ENCODE results near the gene NXN. TPM values are rescaled to one million over a fixed set of nuclear protein-coding genes. Genes with fewer than 3 reads are reported as not detected.
"Not testable (repeated sequence)": the region's sequence is repeated elsewhere in the genome, so short reads cannot be mapped to it uniquely, and the experiment has no call there.

NXN gene
- total and polyA plus RNA-seq, 2 donors = 54.2 to 81.2 TPM

DNA sequence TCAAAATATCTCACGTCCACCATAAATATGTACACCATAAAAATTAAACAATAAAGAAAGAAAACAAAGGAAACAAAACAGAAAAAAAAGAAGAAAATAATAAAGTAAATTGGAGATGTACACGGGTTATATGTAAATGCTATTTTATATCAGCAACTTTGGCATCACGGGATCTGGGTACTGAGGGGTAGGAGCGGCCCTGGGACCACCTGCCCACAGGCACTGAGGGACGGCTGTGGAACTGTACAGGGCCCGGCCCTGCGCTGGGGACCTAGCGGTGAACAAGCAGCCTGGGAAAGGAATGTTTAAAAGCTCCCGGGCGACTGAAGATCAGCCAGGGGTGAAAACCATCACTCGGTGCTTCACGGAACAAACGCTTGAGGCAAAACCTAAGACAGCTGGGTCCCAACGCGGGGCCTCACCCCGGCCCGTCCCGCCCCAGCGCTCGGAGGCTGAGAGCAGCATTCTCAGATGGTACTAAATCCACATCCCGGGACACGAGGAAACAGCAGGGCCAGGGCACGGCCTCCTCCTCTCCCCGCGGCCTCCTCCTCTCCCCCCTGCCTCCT is 31.2 kb downstream of the NXN start:
- H3K36me3 ChIP-seq (ENCODE audit: insufficient read depth) = no peaks in the 10 kb centered on the region
- no peak for DNase-seq (ENCODE audit: extremely low spot score)
- WGBS = 46% methylated on average over 25 of the region's 25 CpGs
- peaks cover 2% of the 10 kb centered on the region for H3K4me1 ChIP-seq (ENCODE audit: insufficient read depth)
- no peak overlapping the region for H3K27ac ChIP-seq (ENCODE audit: low read depth)
- no peak overlapping the region for H3K4me3 ChIP-seq (ENCODE audit: low read depth, low read length)

DNA sequence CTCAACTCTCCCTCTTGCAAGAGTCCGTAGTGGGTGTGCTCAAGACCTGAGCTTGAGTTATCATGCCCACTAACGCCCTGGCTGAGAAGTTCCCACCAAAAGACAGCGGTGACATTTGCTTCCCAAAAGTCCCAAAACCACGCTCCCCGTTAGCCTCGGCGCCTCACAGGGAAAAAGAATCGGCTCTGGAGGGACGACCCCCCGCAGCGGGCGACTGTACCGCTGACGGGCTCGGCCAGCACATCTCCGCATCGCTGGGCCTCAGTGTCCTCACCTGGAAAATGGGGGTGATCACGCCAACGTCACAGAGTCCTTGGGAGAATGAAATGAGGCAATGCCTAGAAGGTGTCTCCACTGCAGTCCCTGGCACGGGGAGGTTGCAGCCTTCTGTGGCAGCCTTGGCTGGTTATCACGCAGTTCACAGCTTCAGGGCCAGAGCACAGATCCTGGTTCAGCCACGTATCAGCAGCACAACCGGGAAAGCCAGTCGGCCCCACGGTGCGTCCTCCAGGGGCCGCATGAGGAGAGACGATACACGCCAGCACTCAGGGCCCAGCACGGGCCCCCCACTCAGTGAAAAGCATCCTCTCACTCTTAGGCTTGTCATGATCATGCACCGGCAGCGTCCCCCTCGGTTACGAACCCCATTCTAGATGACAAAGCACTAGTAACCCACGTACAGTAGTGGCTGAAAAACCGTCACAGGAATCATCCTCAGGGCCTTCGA is 32.9 kb downstream of the NXN start:
- Histone ChIP-seq H3K27ac (ENCODE audit: low read depth) (no peak overlapping the region), H3K4me3 (ENCODE audit: low read depth, low read length) (no peak overlapping the region), H3K4me1 (ENCODE audit: insufficient read depth) (peaks cover 2% of the 10 kb centered on the region), H3K36me3 (ENCODE audit: insufficient read depth) (no peaks in the 10 kb centered on the region)
- WGBS = 95% methylated on average over 37 of the region's 37 CpGs
- DNase-seq (ENCODE audit: extremely low spot score) = no peak

DNA sequence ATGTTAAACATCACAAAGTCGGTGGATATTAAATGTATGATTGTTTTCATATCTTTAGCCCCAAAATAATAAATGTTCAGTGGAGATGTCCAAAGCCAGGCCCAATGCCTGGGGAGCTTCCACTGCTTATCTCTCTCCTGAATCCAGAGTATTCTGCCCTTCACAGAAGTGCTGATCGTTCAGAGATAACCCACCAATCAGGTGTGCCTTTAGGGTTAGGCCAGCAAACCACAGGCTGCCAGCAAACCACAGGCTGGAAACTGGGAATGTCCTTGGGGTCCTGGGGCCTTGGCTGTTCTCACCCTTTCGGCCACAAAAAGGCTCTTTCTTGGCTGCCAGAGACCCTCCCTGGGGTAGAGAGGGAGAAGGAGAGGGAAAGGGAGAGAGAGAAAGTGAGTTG is 33.9 kb downstream of the NXN start:
- Histone ChIP-seq H3K27ac (ENCODE audit: low read depth) (no peak overlapping the region), H3K4me3 (ENCODE audit: low read depth, low read length) (no peak overlapping the region), H3K4me1 (ENCODE audit: insufficient read depth) (peaks cover 1% of the 10 kb centered on the region), H3K36me3 (ENCODE audit: insufficient read depth) (no peaks in the 10 kb centered on the region)
- 58% methylated on average over 3 of the region's 3 CpGs for WGBS
- no peak for DNase-seq (ENCODE audit: extremely low spot score)

DNA sequence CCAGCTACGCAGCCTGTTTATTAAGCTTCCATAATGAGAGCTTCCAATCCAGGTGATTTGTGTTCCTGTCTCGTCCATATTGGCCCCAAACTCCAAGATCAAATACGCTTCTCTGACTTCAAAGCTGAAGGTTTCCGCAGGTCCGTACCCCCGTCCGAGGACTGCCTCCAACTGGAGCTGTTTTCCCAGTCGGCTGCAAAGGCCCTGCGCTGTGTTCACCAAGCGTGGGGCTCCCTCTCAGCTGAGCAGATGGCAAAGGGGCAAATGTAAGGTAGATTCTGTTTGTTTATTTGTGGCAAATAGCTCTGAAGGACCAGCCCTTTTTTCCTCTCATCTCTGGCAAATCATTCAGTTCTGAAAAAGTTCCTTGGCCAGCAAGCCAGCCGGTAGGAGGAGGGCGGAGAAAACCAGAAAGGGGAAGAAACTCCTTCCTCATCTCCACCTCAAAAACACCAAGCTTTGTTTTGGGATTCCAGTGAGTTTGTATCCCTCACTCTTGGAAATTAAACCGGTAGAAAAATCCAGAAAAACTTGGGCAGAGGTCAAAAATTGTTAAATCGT is 35.2 kb downstream of the NXN start:
- no peak overlapping the region for H3K4me3 ChIP-seq (ENCODE audit: low read depth, low read length)
- DNase-seq (ENCODE audit: extremely low spot score) = no peak

DNA sequence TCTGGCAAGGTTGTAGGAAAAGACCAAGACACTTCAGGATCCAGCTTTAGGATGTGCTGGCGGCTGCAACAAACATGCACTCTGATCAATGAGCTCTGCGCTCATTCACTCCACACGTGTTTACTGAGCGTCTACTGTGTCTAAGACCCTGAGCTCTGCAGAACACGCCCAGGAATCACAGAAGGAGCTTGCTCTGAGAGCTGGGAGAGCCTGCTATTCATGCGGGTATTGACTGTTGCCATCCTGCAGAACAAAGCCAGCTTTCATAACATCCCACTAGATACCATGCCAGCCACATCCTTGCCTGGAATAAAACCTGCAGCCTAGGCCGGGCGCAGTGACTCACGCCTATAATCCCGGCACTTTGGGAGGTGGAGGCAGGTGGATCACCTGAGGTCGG is 44.1 kb downstream of the NXN start:
- WGBS = 85% methylated on average over 11 of the region's 11 CpGs
- Histone ChIP-seq H3K27ac (ENCODE audit: low read depth) (no peak overlapping the region), H3K4me3 (ENCODE audit: low read depth, low read length) (no peak overlapping the region), H3K4me1 (ENCODE audit: insufficient read depth) (no peaks in the 10 kb centered on the region), H3K36me3 (ENCODE audit: insufficient read depth) (no peaks in the 10 kb centered on the region)
- DNase-seq (ENCODE audit: extremely low spot score) = no peak

More for the DNA sequence above, 35.2 kb downstream of the NXN start:
- no peak overlapping the region for H3K27ac ChIP-seq (ENCODE audit: low read depth)
- H3K36me3 ChIP-seq (ENCODE audit: insufficient read depth) = no peaks in the 10 kb centered on the region
- 60% methylated on average over 14 of the region's 14 CpGs for WGBS
- no peaks in the 10 kb centered on the region for H3K4me1 ChIP-seq (ENCODE audit: insufficient read depth)

DNA sequence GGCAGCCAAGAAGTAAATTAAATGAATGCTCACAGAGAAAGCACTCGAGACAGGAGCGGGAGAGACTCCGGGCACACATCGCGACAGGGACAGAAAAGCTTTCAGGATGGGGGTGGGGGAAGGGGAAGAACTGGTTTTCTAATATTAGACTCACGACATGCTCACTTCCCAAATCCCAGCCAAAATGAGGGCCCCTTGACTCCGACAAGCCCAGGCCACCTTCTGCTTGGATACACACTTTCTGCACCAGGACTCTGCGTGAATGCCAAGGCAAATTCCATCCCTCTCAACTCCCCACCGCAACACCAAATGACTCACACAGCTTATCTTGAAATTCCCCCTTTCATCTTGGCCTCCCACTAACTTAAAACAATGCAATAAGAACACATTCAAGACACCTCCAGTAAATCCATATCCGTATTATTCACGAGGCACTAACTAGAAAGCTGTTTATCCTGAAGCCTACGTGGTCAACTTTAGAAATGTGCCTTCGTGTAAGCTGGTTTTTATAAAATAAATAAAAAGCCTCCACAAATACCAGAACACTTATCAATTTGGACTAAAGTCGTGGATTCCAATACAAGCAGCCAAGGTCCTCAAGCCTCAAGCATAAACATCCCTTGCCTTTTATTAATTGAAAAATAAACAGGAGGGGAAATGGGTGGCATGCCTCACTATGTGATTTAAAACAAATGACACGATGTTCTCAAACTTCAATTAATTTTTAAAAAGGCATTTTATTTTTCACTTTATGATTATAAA is 46.1 kb downstream of the NXN start:
- WGBS = 16% methylated on average over 15 of the region's 15 CpGs
- no peak for DNase-seq (ENCODE audit: extremely low spot score)
- Histone ChIP-seq H3K4me3 (ENCODE audit: low read depth, low read length) (no peak overlapping the region), H3K4me1 (ENCODE audit: insufficient read depth) (no peaks in the 10 kb centered on the region), H3K27ac (ENCODE audit: low read depth) (no peak overlapping the region), H3K36me3 (ENCODE audit: insufficient read depth) (no peaks in the 10 kb centered on the region)

DNA sequence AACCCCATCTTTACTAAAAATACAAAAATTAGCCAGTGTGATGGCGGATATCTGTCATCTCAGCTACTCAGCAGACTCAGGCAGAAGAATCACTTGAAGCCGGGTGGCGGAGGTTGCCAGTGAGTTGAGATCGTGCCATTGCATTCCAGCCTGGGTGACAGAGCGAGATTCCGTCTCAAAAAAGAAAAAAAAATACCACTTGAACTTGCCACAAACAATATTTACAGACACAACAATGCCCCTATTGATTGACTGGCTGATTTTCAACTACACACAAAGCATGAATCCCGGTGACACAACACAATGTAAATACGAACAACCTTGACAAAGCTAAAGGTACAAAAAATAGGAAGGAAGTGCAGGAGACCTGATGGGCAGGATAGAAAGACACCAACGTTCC is 49.3 kb downstream of the NXN start:
- 84% methylated on average over 9 of the region's 9 CpGs for WGBS
- no peak for DNase-seq (ENCODE audit: extremely low spot score)
- Histone ChIP-seq H3K27ac (ENCODE audit: low read depth) (no peak overlapping the region), H3K4me3 (ENCODE audit: low read depth, low read length) (no peak overlapping the region), H3K4me1 (ENCODE audit: insufficient read depth) (peaks cover 2% of the 10 kb centered on the region), H3K36me3 (ENCODE audit: insufficient read depth) (no peaks in the 10 kb centered on the region)

DNA sequence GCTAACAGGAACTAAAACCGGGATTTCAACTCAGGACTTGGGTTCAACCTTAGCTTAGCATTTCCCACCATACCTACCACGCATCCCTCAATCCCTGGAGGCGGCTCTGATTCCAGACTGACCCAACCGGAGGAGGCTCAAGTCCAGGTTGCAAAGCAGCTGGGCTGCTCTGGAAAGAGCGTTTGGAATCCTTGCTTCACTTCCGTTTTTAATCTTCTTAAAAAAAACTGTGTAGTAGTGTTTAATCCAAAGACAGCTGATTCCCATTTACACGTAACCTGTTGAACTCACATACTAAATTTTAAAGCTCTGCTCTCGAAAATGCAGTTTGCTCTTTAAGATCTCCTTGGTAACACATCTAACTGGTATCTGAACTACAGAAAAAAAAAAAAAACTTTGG is 50.0 kb downstream of the NXN start:
- no peaks in the 10 kb centered on the region for H3K36me3 ChIP-seq (ENCODE audit: insufficient read depth)
- DNase-seq (ENCODE audit: extremely low spot score) = no peak
- H3K4me1 ChIP-seq (ENCODE audit: insufficient read depth) = peaks cover 2% of the 10 kb centered on the region
- no peak overlapping the region for H3K4me3 ChIP-seq (ENCODE audit: low read depth, low read length)
- 61% methylated on average over 8 of the region's 8 CpGs for WGBS
- no peak overlapping the region for H3K27ac ChIP-seq (ENCODE audit: low read depth)

DNA sequence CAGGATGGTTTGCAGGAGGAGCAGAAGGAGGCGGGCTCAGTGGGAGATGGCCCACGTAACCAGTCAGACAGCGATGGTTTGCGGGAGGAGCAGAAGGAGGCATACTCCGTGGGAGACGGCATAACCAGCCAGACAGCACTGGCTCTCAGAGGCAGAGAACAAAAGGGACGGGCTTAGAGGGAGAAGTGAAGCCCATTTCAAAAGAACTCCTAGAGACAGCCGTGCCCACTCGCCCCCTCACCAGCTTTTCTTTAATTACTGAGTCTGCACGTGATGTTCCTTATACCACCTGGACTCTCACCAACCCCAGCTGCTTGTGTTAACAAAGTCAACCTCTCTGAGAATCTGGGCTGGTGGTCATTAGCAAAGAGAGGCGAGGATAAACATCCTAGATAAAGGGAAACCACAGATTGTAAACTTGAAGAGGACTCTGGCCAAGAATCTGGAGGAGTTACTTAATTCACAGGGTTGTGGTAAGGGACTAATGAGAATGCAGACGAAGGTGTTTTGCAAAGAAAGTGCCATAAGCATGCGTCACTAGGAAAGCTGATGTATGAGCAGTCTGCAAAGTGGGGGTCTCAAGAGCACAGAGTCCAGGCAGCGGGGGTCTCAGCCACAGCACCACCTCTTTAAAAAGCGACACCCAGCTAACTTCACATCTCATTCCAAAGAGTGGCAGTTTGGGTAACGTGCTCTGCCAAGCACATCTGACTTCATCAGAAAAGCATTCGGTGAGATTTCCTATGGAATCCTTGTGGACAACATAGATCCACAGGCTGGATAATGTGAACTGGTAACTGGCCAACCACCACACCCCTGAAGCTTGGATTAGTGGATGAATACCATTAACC is 51.7 kb downstream of the NXN start:
- DNase-seq (ENCODE audit: extremely low spot score) = no peak
- no peaks in the 10 kb centered on the region for H3K36me3 ChIP-seq (ENCODE audit: insufficient read depth)
- H3K4me1 ChIP-seq (ENCODE audit: insufficient read depth) = peaks cover 2% of the 10 kb centered on the region
- no peak overlapping the region for H3K4me3 ChIP-seq (ENCODE audit: low read depth, low read length)
- 32% methylated on average over 17 of the region's 17 CpGs for WGBS
- no peak overlapping the region for H3K27ac ChIP-seq (ENCODE audit: low read depth)

DNA sequence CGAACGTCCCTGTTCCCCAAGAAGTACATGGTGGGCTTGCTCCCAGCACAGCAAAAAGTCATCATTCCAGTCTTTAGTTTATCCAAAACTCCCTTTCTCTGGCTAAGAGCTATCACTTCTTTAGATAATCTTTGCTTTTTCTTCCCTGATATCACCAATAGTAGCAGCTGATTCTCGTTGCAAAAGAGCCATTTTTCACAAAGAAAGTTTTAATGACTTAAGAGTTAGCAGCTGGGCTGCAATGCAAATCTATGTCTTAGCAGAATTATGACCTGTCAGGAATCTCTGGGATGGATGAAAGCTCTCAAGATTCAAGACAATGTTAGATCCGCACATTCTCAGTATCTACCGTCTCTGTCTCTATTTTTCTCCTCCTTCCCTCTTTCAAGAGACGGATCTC is 53.8 kb downstream of the NXN start:
- WGBS = 60% methylated on average over 6 of the region's 6 CpGs
- Histone ChIP-seq H3K4me3 (ENCODE audit: low read depth, low read length) (no peak overlapping the region), H3K4me1 (ENCODE audit: insufficient read depth) (peaks cover 2% of the 10 kb centered on the region), H3K27ac (ENCODE audit: low read depth) (no peak overlapping the region), H3K36me3 (ENCODE audit: insufficient read depth) (no peaks in the 10 kb centered on the region)
- no peak for DNase-seq (ENCODE audit: extremely low spot score)

DNA sequence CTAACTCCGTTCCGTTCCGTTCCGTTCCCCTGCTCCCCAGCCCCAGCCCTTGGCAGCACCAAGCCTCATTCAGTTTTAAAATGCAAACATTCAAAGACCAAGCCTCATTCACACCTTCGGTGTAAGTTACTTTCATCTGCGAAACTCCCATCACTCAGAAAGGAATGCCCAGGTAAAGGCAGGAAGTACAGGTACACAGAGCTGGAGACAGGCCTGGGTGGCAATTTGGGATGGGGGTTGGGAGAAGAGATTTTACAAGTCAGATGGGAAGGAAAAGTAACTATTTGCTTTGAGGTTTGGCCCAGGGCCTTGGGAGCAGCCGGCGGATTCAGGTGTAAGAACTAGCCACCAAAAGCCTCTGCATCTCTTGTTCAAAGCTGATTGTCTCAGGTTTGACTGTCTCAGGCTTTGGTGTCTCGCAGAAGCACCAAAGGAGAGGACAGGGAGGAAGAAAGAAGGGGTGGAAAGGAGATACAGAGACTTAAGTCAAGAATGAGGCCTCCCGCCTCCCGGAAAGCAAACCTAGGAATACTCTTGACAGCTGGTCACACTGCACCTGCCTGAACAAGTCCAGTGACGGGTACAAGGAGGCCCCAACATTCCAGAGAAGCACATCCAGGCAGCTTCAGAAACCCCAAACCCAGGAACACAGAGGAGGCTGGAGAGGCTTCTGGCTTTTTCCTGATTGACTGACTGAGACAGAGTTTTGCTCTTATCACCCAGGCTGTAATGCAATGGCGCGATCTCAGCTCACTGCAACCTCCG is 54.7 kb downstream of the NXN start:
- H3K36me3 ChIP-seq (ENCODE audit: insufficient read depth) = no peaks in the 10 kb centered on the region
- H3K27ac ChIP-seq (ENCODE audit: low read depth) = no peak overlapping the region
- WGBS = 76% methylated on average over 15 of the region's 15 CpGs
- H3K4me3 ChIP-seq (ENCODE audit: low read depth, low read length) = no peak overlapping the region
- DNase-seq (ENCODE audit: extremely low spot score) = no peak
- H3K4me1 ChIP-seq (ENCODE audit: insufficient read depth) = peaks cover 2% of the 10 kb centered on the region

DNA sequence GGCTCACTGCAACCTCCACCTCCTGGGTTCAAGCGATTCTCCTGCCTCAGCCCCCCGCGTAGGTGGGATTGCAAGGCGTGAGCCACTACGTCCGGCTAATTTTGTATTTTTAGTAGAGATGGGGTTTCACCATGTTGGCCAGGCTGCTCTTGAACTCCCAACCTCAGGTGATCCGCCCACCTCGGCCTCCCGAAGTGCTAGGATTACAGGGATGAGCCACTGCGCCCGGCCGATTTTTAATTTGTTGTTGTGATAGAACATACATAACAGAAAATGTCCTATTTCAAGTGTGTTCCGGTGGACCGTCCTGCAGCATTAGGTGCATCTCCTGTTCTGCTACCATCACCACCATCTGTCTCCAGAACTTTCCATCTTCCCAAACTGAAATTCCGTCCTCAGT is 55.3 kb downstream of the NXN start:
- not testable (repeated sequence) for DNase-seq (ENCODE audit: extremely low spot score); H3K4me3 ChIP-seq (ENCODE audit: low read depth, low read length); H3K27ac ChIP-seq (ENCODE audit: low read depth); H3K4me1 ChIP-seq (ENCODE audit: insufficient read depth); H3K36me3 ChIP-seq (ENCODE audit: insufficient read depth)
- 91% methylated on average over 15 of the region's 15 CpGs for WGBS

DNA sequence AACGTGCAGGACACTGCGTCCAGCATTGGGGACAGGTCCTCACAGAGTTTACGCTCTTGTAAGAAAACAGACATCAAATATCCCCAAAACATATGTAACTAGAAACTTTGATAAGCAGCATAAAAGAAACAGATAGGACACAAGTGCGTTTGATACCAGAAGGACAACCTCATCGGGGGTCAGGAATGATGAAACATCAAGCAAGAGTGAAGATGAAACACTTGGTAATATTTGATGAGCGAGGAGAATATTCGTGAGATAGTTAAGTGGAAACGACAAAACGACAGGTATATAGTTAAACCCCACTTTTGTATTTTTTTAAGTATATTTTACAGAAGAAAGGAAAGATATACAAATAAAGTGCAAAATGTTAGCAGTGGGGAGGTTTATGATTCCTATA is 55.9 kb downstream of the NXN start:
- DNase-seq (ENCODE audit: extremely low spot score) = no peak
- no peaks in the 10 kb centered on the region for H3K36me3 ChIP-seq (ENCODE audit: insufficient read depth)
- H3K27ac ChIP-seq (ENCODE audit: low read depth) = no peak overlapping the region
- WGBS = 91% methylated on average over 9 of the region's 9 CpGs
- peaks cover 2% of the 10 kb centered on the region for H3K4me1 ChIP-seq (ENCODE audit: insufficient read depth)
- H3K4me3 ChIP-seq (ENCODE audit: low read depth, low read length) = no peak overlapping the region

Data from urinary bladder (tissue), 4 donors.